Eye (tissue), 1 donor: ENCODE results near the gene MUC5B.
"Not testable (repeated sequence)": the region's sequence is repeated elsewhere in the genome, so short reads cannot be mapped to it uniquely, and the experiment has no call there.

ENCODE experiments used
- DNase-seq: peaks from one replicate; pipeline ENCODE4 v3.0.0-alpha.2; 2015

The MUC5B gene

DNA sequence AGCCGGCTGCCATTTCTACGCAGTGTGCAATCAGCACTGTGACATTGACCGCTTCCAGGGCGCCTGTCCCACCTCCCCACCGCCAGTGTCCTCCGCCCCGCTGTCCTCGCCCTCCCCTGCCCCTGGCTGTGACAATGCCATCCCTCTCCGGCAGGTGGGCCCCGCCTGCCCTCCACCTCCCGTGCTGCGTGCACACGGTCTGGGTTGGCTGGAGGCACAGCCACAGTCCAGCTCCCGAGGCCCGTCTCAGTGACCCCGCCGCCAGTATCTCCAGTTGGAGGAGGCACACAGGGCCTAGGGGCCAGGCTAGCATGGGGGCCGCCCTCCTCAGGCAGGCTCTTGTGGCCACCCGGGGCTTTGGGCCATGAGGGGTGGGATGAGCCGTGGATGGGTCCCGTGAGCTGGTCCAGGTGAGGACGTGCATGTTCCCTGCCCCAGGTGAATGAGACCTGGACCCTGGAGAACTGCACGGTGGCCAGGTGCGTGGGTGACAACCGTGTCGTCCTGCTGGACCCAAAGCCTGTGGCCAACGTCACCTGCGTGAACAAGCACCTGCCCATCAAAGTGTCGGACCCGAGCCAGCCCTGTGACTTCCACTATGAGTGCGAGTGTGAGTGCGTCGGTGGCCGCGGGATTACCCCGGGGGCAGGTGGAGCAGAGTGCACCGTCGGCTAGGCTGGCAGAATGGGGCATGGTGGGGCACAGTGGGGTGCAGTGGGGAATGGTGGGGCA is 29.7 kb downstream of the MUC5B start:
- DNase-seq = no peak

DNA sequence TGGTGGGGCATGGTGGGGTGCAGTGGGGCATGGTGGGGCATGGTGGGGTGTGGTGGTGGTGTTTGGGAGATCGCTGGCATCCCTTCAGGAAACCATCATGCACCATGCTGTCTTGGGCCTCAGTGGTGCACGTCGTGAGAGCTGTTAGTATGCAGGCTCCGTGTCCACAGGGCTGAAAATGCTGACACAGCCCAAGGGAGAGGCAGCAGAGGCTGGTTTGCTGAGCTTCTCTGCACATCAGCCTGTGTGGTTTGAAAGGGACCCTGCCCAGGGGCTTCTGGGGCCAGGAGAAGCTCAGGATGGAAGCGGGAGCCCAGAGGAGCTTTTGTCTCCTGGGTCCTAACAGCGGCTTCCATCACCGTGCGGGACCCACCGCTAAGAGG is 30.2 kb downstream of the MUC5B start:
- DNase-seq = no peak

DNA sequence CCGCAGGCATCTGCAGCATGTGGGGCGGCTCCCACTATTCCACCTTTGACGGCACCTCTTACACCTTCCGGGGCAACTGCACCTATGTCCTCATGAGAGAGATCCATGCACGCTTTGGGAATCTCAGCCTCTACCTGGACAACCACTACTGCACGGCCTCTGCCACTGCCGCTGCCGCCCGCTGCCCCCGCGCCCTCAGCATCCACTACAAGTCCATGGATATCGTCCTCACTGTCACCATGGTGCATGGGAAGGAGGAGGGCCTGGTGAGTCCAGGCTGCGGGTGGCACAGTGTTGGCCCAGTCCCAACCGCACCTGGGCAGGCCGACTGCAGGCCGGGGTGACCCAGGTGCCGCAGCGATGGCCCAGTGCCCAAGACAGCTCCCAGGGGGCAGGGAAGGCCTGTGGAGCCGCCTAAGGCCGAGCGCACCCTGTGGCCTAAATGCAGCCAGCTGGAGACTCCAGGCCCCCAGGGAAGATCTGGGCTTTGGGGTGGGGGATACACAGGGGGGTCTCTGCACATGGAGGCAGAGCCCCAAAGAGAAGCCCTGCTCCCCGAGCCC is 31.3 kb downstream of the MUC5B start:
- no peak for DNase-seq

DNA sequence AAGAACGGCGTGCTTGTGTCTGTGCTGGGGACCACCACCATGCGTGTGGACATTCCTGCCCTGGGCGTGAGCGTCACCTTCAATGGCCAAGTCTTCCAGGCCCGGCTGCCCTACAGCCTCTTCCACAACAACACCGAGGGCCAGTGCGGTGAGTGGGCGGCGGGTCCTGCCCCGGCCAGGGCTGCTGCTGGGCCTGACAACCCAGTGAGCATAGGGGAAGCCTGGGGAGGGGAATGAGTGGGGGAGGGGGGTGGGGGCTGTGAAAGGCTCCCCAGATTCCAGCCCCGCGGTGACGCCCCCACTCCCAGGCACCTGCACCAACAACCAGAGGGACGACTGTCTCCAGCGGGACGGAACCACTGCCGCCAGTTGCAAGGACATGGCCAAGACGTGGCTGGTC is 31.9 kb downstream of the MUC5B start:
- DNase-seq = no peak

- DNase-seq = no peak
Observed at GRCh38 chr11:1255151-1255550, 32.3 kb downstream of the MUC5B start.

GRCh38 chr11:1256257-1257045 is 33.6 kb downstream of the MUC5B start:
- DNase-seq = no peak

GRCh38 chr11:1257366-1257765 is 34.5 kb downstream of the MUC5B start:
- no peak for DNase-seq

DNA sequence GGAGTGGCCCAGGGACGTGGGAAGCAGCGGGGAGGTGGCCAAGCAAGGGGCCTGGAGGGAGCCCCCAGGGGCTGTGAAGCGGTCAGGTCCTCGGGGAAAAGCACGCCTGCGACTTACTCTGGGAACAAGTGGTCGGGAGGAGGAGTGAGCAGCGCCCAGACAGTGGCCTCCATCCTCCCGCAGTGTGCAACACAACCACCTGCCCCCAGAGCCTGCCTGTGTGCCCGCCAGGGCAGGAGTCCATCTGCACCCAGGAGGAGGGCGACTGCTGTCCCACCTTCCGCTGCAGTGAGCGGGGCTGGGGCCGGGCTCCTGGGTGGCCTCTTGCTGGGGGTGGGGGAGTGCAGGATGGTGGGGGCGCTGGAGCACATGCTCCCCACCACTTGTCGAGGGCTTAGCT is 35.0 kb downstream of the MUC5B start:
- DNase-seq = no peak

DNA sequence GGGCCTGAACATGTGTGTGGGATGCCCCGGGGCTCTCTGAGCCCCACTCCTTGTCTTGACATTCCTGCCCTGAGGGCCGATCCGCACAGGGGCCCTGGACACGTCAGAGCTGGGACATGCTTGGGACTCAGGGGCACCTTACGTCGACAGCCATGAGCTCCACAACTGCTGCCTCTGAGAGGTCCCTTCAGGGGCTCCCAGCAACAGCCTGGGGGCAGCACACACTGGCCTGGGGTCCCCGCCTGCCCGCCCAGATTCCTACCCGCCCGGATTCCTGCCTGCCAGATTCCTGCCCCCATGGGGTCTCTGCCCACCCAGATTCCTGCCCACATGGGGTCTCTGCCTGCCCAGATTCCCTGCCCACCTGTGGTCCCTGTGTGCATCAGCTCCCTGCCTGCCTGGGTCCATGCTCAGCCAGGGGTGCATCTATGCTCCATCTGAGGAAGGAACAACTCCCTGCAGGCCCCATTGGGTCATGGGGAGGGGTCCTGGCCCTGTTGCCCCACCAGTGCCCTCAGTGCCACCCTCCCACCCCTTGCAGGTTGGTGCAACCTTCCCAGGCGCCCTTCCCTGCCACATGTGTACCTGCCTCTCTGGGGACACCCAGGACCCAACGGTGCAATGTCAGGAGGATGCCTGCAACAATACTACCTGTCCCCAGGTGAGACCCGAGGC is 35.7 kb downstream of the MUC5B start:
- DNase-seq = no peak

DNA sequence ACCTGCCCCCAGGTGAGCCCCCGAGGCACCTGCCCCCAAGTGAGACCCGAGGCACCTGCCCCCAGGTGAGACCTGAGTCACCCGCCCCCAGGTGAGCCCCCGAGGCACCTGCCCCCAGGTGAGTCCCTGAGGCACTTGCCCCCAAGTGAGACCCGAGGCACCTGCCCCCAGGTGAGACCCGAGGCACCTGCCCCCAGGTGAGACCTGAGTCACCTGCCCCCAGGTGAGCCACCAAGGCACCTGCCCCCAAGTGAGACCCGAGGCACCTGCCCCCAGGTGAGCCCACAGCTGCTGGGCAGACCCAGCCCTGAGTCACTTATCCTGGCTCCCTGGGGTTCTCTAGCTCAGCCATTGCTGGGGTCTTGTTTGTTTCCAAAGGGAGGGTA is 36.2 kb downstream of the MUC5B start:
- no peak for DNase-seq

- DNase-seq = no peak
Observed at GRCh38 chr11:1259561-1259960, 36.7 kb downstream of the MUC5B start.

DNA sequence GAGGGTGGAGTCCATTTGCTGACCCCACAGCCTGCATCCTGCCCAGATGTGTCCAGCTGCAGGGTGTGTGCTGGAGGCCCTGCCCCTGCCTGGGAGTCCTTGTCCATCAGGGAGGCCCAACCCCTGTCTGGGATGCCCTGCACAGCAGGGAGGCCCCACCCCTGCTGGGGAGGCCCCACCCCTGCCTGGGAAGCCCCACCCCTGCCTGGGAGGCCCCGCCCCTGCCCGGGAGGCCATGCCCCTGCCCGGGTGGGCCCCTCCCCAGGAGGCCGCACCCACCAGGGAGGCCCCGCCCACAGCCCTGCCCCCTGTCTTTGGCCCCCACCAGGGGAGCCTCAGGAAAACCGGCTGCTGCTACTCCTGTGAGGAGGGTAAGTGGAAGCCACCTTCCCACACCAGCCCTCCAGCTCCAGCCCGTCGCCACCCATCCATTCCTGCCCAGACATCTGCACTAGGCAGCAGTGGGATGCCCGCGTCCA is 37.2 kb downstream of the MUC5B start:
- no peak for DNase-seq

DNA sequence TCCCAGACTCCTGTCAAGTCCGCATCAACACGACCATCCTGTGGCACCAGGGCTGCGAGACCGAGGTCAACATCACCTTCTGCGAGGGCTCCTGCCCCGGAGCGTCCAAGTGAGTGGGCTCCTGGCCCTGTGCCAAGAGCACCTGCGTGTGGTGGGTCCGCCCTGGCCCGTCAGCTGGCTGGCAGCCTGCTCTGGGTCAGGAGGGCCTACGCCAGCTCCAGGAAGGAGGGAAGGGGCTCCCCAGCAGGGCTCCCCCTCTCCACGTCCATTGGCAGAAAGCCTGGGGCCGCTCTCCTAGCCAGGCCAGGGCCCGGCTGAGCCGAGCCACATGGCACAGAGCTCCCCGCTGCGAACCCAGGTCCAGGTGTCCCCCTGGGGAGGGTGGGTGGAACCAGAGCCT is 37.8 kb downstream of the MUC5B start:
- DNase-seq = no peak

DNA sequence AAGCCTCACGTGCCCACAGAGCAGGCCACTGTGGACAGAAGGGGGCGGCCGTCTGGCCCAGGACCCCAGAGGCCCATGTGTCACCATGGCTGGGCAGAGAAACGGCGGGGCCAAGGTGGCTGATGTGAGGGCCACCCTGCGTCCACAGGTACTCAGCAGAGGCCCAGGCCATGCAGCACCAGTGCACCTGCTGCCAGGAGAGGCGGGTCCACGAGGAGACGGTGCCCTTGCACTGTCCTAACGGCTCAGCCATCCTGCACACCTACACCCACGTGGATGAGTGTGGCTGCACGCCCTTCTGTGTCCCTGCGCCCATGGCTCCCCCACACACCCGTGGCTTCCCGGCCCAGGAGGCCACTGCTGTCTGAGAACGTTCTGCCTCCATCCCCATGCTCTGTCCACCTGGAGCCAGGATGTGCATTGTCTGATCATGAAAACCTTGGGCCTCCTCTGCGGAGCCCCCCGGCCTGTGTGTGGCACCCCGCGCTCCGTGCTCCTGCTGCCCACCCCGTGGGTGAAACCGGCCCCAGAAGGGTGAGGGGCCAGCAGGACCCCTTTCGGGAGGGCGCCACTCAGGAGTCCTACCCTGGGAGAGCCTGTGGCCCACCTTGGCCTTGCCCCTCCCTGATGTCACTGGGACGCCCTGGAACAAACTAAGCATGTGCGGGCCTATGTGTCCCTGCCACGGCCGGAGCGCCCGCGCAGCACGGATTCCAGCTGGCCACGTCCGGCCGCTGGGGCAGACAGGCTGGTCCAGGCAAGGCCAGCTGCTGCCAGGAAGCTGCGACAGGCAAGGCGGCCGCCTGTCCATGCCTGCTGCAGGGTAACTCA is 38.6 kb downstream of the MUC5B start:
- no peak for DNase-seq

DNA sequence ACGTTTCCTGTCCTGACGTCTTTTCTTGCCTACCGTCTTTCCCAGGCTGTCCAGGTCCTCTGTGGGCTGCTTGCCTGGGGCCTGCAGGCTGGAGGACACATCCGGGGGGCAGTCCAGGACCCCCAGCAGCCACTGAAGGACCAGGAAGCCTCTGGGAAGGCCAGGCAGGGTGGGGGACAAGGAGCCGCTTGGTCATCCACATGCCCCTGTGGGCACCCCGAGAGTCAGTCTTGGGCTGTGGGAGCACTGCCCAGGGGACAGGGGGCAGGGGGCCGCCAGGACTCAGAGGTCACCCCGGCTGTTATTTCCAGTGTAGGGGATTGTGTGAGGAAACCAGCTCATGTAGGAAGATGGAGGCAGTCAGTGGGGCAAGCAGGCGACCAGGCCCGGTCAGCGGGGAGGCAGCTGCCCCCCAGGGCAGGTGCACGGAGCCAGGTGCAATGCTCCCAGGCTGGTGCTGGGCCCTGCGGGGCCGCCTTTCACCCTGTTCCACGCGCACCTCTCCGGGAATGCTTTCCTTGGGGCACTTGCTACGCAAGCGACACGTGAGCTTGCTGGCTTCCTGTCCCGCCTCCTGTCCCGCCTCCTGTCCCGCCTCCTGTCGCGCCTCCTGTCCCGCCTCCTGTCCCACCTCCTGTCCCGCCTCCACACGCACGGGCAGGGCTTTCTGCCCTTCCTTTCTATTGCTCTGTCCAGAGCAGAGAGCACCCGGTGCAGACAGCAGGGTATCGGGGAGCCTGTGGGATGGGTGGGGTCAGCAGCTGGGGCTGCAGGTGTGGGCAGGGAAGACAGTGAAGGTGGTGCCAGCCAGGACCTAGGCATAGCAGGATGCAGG is 39.5 kb downstream of the MUC5B start:
- DNase-seq = peak; percentile 95

- no peak for DNase-seq
Observed at GRCh38 chr11:1263010-1263409, 40.1 kb downstream of the MUC5B start.

GRCh38 chr11:1264444-1264843 is 41.6 kb downstream of the MUC5B start:
- DNase-seq = peak; percentile 58

GRCh38 chr11:1265480-1265879 is 42.6 kb downstream of the MUC5B start:
- not testable (repeated sequence) for DNase-seq

- not testable (repeated sequence) for DNase-seq
Observed at GRCh38 chr11:1266976-1267375, 44.1 kb downstream of the MUC5B start.

DNA sequence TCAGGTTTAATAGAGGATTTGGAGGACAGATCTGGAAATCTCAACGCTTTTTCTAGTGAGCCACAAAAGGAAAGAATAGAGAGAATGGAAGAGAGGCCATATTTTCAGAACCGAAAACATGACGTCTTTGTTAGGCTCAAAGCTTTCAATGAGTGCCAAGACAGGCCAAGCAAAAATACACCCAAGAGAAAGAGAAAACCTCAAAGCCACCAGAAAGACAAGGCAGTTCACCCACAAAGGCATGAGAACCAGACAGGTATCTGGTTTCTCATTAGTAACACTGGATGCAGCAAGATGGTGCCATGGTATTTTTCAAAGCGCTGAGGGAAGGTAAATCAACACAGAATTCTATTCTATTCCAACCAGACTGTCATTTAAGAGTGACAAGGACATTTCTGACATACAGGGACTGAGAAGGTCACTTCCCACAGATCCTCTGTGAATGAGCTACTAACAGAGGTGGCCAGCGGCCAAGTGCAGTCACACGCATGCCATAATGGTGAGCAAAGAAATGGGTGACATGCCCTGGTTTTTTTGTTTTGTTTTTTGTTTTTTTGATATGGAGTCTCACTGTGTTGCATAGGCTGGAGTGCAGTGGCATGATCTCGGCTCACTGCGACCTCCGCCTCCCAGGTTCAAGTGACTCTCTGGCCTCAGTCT is 44.7 kb downstream of the MUC5B start:
- no peak for DNase-seq

- peak; percentile 24 for DNase-seq
Observed at GRCh38 chr11:1269957-1270356, 47.1 kb downstream of the MUC5B start.
